Aorta (tissue), 5 donors: ENCODE measurements around the gene SLC49A3. TPM values are rescaled to one million over a fixed set of nuclear protein-coding genes. Genes with fewer than 3 reads are reported as not detected.
"Not testable (repeated sequence)": the region's sequence is repeated elsewhere in the genome, so short reads cannot be mapped to it uniquely, and the experiment has no call there.

Experiments used
- ATAC-seq: fragments of 200-7000 bp; cut with Tn5 transposase; one replicate; pipeline ENCODE4 v1.9.1; 2022; ENCODE audit warnings: moderate library complexity; ENCODE audit not compliant: low FRiP score
- DNase-seq, 2 donors: peaks; one replicate each; pipeline ENCODE4 v3.0.0-alpha.2; 2020
- H3K27ac ChIP-seq, 2 donors: one replicate each; pipeline ENCODE4 v1.5.1; 2013; ENCODE audit warnings: low read length in 2 of 2, mild to moderate bottlenecking in 2 of 2, moderate library complexity in 2 of 2, control low read depth in 1 of 2, inconsistent platforms in 1 of 2, low read depth in 1 of 2
- H3K27me3 ChIP-seq, 2 donors: one replicate each; pipeline ENCODE4 v1.6.1; 2013; ENCODE audit warnings: control low read depth in 1 of 2, low read length in 1 of 2, mild to moderate bottlenecking in 1 of 2, moderate library complexity in 1 of 2; ENCODE audit not compliant: insufficient read depth in 2 of 2, control insufficient read depth in 1 of 2
- H3K36me3 ChIP-seq, 2 donors: one replicate each; pipeline ENCODE4 v1.6.1; 2013; ENCODE audit warnings: control low read depth in 1 of 2, low read length in 1 of 2, mild to moderate bottlenecking in 1 of 2; ENCODE audit not compliant: insufficient read depth in 2 of 2, control insufficient read depth in 1 of 2
- H3K4me1 ChIP-seq, 2 donors: one replicate each; pipeline ENCODE4 v1.6.1; 2013; ENCODE audit warnings: low read length in 2 of 2, control low read depth in 1 of 2, mild to moderate bottlenecking in 1 of 2, moderate library complexity in 1 of 2; ENCODE audit not compliant: insufficient read depth in 2 of 2, control insufficient read depth in 1 of 2
- H3K4me3 ChIP-seq, 2 donors: one replicate each; pipeline ENCODE4 v1.5.1; 2013; ENCODE audit warnings: low read length in 2 of 2, control low read depth in 1 of 2, mild to moderate bottlenecking in 1 of 2
- H3K9me3 ChIP-seq: one replicate; pipeline ENCODE4 v1.6.1; 2013; ENCODE audit warnings: mild to moderate bottlenecking, low read length; ENCODE audit not compliant: control insufficient read depth
- WGBS, 2 donors: extraction: QIAGEN DNeasy Blood & Tissue Kit; methylation state at CpG; one replicate each; pipeline ENCODE4 v1.1.7; 2013; 5-methylcytosine and 5-hydroxymethylcytosine counted together
- intact Hi-C, 2 donors: fragments of 100-400 bp; cut with DNase I; formaldehyde crosslinking; loops; one replicate each; pipeline versions ENCODE4 v1.14.2 to v1.15.0; 2022
- polyA plus RNA-seq, 2 donors: library from polyadenylated mRNA; stranded (reverse); fragments of 200-250 nt; gene quantifications; one replicate each; pipeline ENCODE4 v1.2.3, GENCODE V29; 2013
- total RNA-seq, 2 donors: library from RNA; stranded (reverse); fragmentation: NEBNext Ultra II Directional; extraction: Animal tissue kit (Norgen Biotek cat#: 25700); gene quantifications; one replicate each; pipeline ENCODE4 v1.2.1, GENCODE V29; 2021
- donor health status: healthy with polysubstance abuse.
- donor health status: Bipolar disorder and iron deficiency.
- donor health status: DM: no; HTN: no; CAD: no.
- donor health status: DM: no; HTN: no; CAD: no.
- donor health status: DM: yes; HTN: yes; CAD: no.

The SLC49A3 gene
- total and polyA plus RNA-seq, 4 donors: 3.0 to 22.9 (median 15.4) TPM

DNA sequence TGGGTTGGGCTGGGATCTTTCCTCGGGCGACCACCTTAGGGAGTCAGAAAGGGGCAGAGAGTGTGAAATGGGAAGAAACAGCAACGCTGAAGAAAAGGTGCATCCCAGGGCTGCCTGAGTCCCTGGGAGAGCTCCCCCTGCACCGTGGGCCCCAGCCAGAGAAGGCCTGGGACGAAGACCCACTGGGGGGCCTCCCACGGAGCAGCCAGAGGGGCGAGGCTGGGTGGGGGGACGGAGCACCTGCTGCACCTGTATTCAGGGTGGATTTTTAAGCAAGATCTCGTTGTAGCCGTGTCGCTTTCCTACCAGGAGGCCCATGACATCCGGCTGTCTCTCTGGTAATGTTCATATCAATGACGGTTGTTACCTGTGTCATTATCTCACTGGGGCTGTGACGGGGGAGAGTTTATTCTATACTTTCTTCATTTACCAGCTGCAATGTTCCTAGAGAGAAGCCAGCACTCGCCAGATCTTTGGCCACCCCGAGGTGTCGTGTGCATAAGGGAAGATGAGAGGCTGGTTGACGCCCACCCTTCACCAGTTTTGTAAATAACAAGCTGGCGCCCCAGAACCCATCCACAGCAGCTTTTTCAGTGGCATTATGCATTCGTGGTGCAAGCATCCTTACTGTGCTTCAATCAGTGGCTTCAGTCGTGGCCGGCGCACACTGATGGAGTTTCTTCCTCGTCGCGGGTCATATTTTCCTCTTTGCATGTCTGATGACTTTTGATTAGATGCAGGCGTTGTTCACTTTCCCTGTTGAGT lies 11.0 kb upstream of the SLC49A3 start:
- H3K4me1 ChIP-seq: no peaks in the 10 kb centered on the region
- no peaks in the 10 kb centered on the region for H3K9me3 ChIP-seq
- intact Hi-C loops: loop anchor here in 1 of 2 donors (10.0 kb wide), 1 partner anchor 85 kb away; no protein-coding TSS in a partner anchor
- H3K4me3 ChIP-seq: no peak overlapping the region
- H3K27ac ChIP-seq: no peak overlapping the region
- no peak for ATAC-seq
- H3K27me3 ChIP-seq: no peaks in the 10 kb centered on the region
- WGBS, 2 donors: 79 to 80% methylated on average over 27 of the region's 27 CpGs
- H3K36me3 ChIP-seq: no peaks in the 10 kb centered on the region
- DNase-seq: no peak

- H3K4me1 ChIP-seq, DNase-seq, H3K36me3 ChIP-seq, H3K9me3 ChIP-seq, H3K27me3 ChIP-seq, intact Hi-C loops, H3K27ac ChIP-seq, H3K4me3 ChIP-seq, ATAC-seq: not testable (repeated sequence)
- WGBS, 2 donors: 86 to 89% methylated on average over 12 of the region's 12 CpGs
Observed at GRCh38 chr4:694341-694940, 5.5 kb upstream of the SLC49A3 start.

DNA sequence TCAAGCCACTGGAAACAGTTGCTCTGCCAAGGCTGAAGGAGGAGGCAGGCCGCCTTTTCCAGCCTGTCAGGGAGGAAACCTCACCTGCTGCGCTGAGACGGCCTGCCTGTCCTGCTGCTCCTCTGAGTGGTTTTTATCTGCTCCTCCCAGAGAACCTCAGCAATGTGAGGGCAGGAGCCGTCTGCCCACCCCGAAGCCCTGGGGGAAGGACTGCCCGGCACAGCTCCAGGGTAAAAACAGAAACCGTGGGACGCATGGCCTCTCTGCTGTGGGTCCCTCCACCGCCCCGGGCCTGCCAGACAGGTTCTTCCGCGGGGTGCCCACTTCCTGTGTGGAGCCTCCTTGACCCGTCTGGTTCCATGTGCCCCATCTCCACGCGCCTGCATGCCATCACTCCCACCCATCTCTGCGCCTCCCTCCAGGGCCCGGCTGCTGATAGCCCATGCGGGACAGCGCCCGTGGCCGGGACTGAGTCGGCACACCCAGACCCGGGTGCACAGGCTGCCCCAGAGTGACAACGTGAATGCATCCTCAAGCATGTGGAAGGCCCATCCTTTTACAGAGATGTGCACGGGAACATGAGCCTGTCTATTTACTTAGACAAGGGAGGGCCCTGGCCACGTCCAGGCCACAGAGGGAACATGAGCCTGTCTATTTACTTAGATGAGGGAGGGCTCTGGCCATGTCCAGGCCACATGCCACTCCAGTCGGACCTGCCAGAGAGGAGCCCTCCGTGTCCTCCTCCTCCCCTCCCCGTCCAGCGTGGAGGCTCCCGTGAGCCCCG lies 4.0 kb upstream of the SLC49A3 start:
- H3K9me3 ChIP-seq: no peaks in the 10 kb centered on the region
- intact Hi-C loops: no loop called here
- H3K27me3 ChIP-seq: no peaks in the 10 kb centered on the region
- 78 to 82% methylated on average over 32 of the region's 32 CpGs for WGBS, 2 donors
- H3K27ac ChIP-seq: no peak overlapping the region
- DNase-seq: no peak
- H3K36me3 ChIP-seq: no peaks in the 10 kb centered on the region
- no peaks in the 10 kb centered on the region for H3K4me1 ChIP-seq
- ATAC-seq: no peak
- no peak overlapping the region for H3K4me3 ChIP-seq

DNA sequence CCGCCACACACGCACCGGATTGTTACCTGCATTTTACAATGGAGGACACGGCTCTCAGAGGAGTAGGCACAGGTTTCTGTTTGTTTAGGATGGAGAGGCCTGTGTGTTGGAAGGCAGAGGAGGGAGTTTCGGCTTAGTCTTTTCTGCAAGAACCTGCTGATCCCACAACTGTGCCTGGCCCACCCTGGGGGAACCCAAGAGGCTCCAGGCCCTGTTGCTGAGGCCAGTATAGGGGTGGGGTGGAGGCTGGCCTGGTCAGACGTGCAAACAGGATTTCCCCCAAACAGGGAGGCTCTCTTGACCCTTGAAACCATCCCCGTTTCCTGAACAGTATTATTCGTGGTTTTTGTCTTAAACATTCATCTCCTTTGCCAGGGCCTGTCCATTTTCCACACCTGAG lies 772 bp upstream of the SLC49A3 start:
- intact Hi-C loops: no loop called here
- Histone ChIP-seq H3K4me1 (no peaks in the 10 kb centered on the region), H3K27ac (no peak overlapping the region), H3K9me3 (no peaks in the 10 kb centered on the region), H3K36me3 (no peaks in the 10 kb centered on the region), H3K27me3 (no peaks in the 10 kb centered on the region), H3K4me3 (no peak overlapping the region)
- DNase-seq (no peak), ATAC-seq (no peak)
- WGBS, 2 donors: 92 to 93% methylated on average over 8 of the region's 8 CpGs

DNA sequence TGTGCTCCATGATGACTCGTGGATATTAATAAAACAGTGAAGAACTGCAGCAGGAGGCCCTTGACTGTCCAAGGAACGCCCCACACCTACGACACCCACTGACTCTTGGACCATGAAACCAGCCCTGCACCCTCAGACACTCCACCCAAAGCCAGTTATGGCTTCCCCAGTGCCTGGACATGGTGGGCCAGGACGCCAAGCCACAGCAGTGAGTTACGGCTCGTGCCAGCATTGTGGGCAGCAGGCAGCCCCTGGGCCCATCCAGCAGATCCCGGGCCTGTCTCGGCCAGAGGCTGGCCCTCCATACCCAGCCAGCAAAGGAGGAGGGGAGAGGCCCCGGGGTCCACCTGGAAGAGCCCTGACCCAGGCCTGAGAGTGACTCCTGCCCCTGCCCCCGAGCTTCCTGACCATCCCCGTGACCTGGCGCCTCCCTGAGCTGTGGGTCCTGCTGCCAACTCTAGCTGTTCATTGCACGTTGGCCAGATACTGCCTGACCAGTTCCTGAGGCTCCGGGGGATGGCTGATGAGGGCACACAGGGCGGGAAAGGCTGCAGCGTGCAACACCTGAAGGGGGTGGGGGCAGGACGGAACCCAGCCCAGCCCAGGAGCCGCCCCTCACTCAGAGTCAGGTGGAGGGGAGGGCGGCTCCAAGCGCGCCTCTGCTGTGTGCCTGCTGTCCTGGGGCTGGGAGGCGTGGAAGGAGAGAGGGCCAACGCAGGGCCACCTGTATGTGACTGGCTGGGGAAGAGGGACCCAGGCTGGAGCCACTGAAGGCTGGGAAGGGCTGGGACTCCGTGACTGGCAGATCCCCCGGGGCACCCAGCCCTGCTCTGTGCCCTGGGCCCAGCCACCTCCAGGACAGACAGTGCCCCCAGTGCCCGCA lies 739 bp downstream of the SLC49A3 start:
- H3K27ac ChIP-seq: no peak overlapping the region
- intact Hi-C loops: no loop called here
- no peaks in the 10 kb centered on the region for H3K9me3 ChIP-seq
- no peaks in the 10 kb centered on the region for H3K36me3 ChIP-seq
- DNase-seq (peak in 1 of 2 donors; percentile 63), ATAC-seq (peak; percentile 4)
- peak overlapping the region; percentile 9 to 30 for H3K4me3 ChIP-seq
- no peaks in the 10 kb centered on the region for H3K4me1 ChIP-seq
- 75 to 81% methylated on average over 24 to 26 of the region's 26 CpGs for WGBS, 2 donors
- no peaks in the 10 kb centered on the region for H3K27me3 ChIP-seq

DNA sequence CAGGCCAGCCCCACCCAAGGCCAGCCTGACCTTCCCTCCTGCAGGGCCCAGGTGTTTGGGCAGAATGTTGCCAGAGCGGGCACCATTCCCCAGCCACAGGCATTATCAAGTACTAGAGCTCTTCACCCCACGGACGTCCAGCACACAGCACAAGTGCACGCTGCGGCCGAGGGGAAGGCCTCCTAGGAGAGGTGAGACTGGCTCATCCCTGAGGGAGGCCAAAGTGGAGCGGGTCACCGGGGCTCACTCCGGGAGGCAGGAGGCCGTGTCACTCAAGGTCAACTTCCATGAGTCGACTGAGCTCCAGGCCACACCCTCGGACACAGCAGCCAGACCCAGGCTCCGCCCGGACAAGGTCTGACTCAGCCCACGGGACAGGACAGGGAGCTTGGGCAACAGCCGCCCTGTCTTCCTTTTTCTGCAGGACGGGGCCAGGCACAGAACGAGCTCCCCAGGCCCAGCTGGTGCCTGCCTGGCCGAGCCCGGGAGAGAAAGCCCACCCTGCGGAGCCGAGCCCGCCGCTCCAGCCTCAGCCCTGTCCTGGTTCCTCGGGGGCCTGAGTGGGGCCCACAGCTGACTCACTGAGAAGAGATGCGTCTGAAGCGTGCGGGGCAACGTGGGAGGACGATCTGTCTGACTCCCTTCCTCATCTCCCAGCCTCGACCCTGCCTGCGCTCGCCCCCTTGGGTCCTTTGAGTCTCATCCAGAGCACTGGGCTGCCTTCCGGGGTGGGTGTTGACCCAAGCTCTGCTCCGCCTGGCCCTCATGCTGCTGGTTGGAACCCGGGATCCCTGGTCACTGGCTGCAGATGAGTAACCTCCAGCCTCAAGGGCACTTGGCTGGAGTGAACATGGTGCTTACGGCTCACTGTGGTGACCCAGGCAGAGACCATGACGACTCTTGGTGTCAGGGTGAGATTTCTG lies 1.6 kb downstream of the SLC49A3 start:
- ATAC-seq: peak; percentile 78
- Histone ChIP-seq H3K4me3 (no peak overlapping the region), H3K27ac (no peak overlapping the region), H3K36me3 (no peaks in the 10 kb centered on the region), H3K9me3 (no peaks in the 10 kb centered on the region), H3K4me1 (no peaks in the 10 kb centered on the region), H3K27me3 (no peaks in the 10 kb centered on the region)
- WGBS, 2 donors: 82 to 84% methylated on average over 34 to 38 of the region's 38 CpGs
- peak; percentile 93 to 95 for DNase-seq
- intact Hi-C loops: no loop called here

DNA sequence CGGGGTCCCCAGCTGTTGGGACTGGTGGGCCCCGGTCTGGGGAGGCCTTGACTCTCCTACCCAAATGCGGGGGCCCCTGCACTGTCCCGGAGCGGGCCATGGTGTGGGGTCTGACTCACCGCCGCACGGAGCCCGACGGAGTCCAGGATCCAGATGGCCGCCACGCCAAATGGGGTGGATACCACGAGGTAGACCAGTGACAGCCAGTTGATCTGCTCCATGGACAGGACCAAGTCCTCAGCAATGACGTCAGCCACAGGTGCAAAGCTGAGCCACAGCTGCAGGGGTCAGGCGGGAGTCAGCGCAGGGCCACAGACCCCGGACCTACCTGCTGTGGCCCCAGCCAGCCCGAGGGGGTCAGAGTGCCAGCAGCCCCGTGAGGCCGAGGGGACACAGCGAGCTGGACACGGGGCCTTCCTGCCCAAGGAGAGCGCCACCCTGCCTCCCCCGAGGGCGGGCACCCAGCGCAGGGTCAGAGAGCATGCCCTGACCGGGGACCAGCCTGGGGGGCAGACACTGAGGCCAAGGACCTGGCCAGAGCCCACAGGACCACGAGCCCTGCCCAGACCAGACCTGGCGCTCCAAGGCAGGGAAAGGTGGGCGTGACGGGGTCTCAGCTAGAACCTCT lies 2.4 kb downstream of the SLC49A3 start:
- no peak overlapping the region for H3K27ac ChIP-seq
- ATAC-seq: no peak

More for the DNA sequence above, 2.4 kb downstream of the SLC49A3 start:
- intact Hi-C loops: no loop called here
- Histone ChIP-seq H3K36me3 (no peaks in the 10 kb centered on the region), H3K9me3 (no peaks in the 10 kb centered on the region), H3K4me1 (no peaks in the 10 kb centered on the region), H3K4me3 (no peak overlapping the region), H3K27me3 (no peaks in the 10 kb centered on the region)
- WGBS, 2 donors: 94% methylated on average over 27 to 31 of the region's 31 CpGs
- peak; percentile 53 to 77 for DNase-seq
